Loucy (cell line): ENCODE results near the gene SIL1.

ENCODE experiments used
- H2AFZ ChIP-seq: fragments of 200-600 bp; sonication (generic); 2 replicates; pipeline ENCODE4 v1.6.0; 2016; ENCODE audit warnings: antibody characterized with exemption, mild to moderate bottlenecking, low read length, moderate library complexity
- H3F3A ChIP-seq: fragments of 200-600 bp; 2 replicates; pipeline ENCODE4 v1.6.0; 2016; ENCODE audit warnings: antibody characterized with exemption, low read depth, mild to moderate bottlenecking
- H3K27me3 ChIP-seq: fragments of 200-600 bp; sonication (generic); 2 replicates; pipeline ENCODE4 v1.6.1; 2014; ENCODE audit warnings: low read length, mild to moderate bottlenecking; ENCODE audit not compliant: insufficient read depth, poor library complexity, severe bottlenecking
- H3K36me3 ChIP-seq: fragments of 200-600 bp; sonication (generic); 2 replicates; pipeline ENCODE4 v1.6.1; 2016; ENCODE audit warnings: low read length; ENCODE audit not compliant: insufficient read depth
- H3K4me1 ChIP-seq: fragments of 200-600 bp; sonication (generic); 2 replicates; pipeline ENCODE4 v1.5.1; 2014; ENCODE audit warnings: low read length, mild to moderate bottlenecking; ENCODE audit not compliant: insufficient read depth, poor library complexity, severe bottlenecking
- H3K4me2 ChIP-seq: fragments of 200-600 bp; sonication (generic); 2 replicates; pipeline ENCODE4 v1.6.0; 2014; ENCODE audit warnings: antibody characterized with exemption, low read length, low read depth, mild to moderate bottlenecking; ENCODE audit not compliant: poor library complexity, severe bottlenecking
- H3K4me3 ChIP-seq: fragments of 200-600 bp; sonication (generic); 2 replicates; pipeline ENCODE4 v1.5.1; 2014; ENCODE audit warnings: low read length, mild to moderate bottlenecking, mixed read lengths; ENCODE audit not compliant: poor library complexity, severe bottlenecking
- H3K79me2 ChIP-seq: fragments of 200-600 bp; sonication (generic); 2 replicates; pipeline ENCODE4 v1.6.1; 2014; ENCODE audit warnings: low read length; ENCODE audit not compliant: insufficient read depth
- H3K9ac ChIP-seq: fragments of 200-600 bp; sonication (generic); 2 replicates; pipeline ENCODE4 v1.6.0; 2014; ENCODE audit warnings: mild to moderate bottlenecking, low read depth, low read length, moderate library complexity; ENCODE audit not compliant: poor library complexity, severe bottlenecking
- H3K9me2 ChIP-seq: fragments of 200-600 bp; sonication (generic); replicated peaks from 2 replicates; pipeline ENCODE4 v1.6.1; 2016; ENCODE audit warnings: low read depth, low read length, mixed read lengths
- H3K9me3 ChIP-seq: fragments of 200-600 bp; sonication (generic); 2 replicates; pipeline ENCODE4 v1.6.1; 2014; ENCODE audit warnings: mild to moderate bottlenecking, antibody characterized with exemption, low read length, low read depth; ENCODE audit not compliant: insufficient read depth
- H4K20me1 ChIP-seq: fragments of 200-600 bp; sonication (generic); 2 replicates; pipeline ENCODE4 v1.6.0; 2014; ENCODE audit warnings: antibody characterized with exemption, low read length, mild to moderate bottlenecking; ENCODE audit not compliant: insufficient read depth, poor library complexity, severe bottlenecking
- CTCF ChIP-seq: fragments of 200-600 bp; sonication (generic); conservative IDR thresholded peaks from 2 replicates; pipeline ENCODE4 v1.5.1; 2014; ENCODE audit warnings: mild to moderate bottlenecking, antibody characterized with exemption, low read length
- EZH2phosphoT487 ChIP-seq: fragments of 200-600 bp; IDR thresholded peaks from 2 replicates; pipeline ENCODE4 v1.6.1; 2018; ENCODE audit warnings: antibody characterized with exemption, mild to moderate bottlenecking, moderate library complexity, borderline replicate concordance

The SIL1 gene

GRCh38 chr5:138913773-138914172 is 284.4 kb downstream of the SIL1 start:
- H3K4me2 ChIP-seq = no peak overlapping the region
- no peaks in the 10 kb centered on the region for H3K9me2 ChIP-seq
- TF ChIP-seq CTCF (no peak), EZH2phosphoT487 (no peak)
- H3K27me3 ChIP-seq = no peaks in the 10 kb centered on the region
- peaks cover 10% of the 10 kb centered on the region for H3K4me1 ChIP-seq
- H3K4me3 ChIP-seq = no peak overlapping the region
- peaks cover 13% of the 10 kb centered on the region; the same call in 1 of the 2 replicates for H3K9me3 ChIP-seq
- no peak overlapping the region for H2AFZ ChIP-seq
- H4K20me1 ChIP-seq = no peaks in the 10 kb centered on the region
- H3K79me2 ChIP-seq = no peaks in the 10 kb centered on the region
- H3K36me3 ChIP-seq = peaks cover 8% of the 10 kb centered on the region; the same call in 1 of the 2 replicates
- no peak overlapping the region for H3K9ac ChIP-seq
- no peaks in the 10 kb centered on the region for H3F3A ChIP-seq

- no peaks in the 10 kb centered on the region for H4K20me1 ChIP-seq
- peaks cover 8% of the 10 kb centered on the region; the same call in 1 of the 2 replicates for H3K36me3 ChIP-seq
Measured at GRCh38 chr5:138912093-138912492, 286.1 kb downstream of the SIL1 start.

GRCh38 chr5:138911441-138911840 is 286.7 kb downstream of the SIL1 start:
- Histone ChIP-seq H3K4me3 (no peak overlapping the region), H3K79me2 (no peaks in the 10 kb centered on the region), H4K20me1 (no peaks in the 10 kb centered on the region), H3K4me2 (no peak overlapping the region), H3K9me2 (no peaks in the 10 kb centered on the region), H3K36me3 (peaks cover 8% of the 10 kb centered on the region; the same call in 1 of the 2 replicates), H3F3A (no peaks in the 10 kb centered on the region), H2AFZ (no peak overlapping the region), H3K9ac (no peak overlapping the region), H3K9me3 (peaks cover 13% of the 10 kb centered on the region; the same call in 1 of the 2 replicates), H3K27me3 (no peaks in the 10 kb centered on the region), H3K4me1 (peaks cover 7% of the 10 kb centered on the region)
- TF ChIP-seq EZH2phosphoT487 (no peak), CTCF (no peak)

More at GRCh38 chr5:138912093-138912492, 286.1 kb downstream of the SIL1 start:
- H3K9me2 ChIP-seq = no peaks in the 10 kb centered on the region
- no peak overlapping the region for H3K9ac ChIP-seq
- H3F3A ChIP-seq = no peaks in the 10 kb centered on the region
- no peaks in the 10 kb centered on the region for H3K27me3 ChIP-seq
- no peak overlapping the region for H3K4me2 ChIP-seq
- H3K9me3 ChIP-seq = peaks cover 13% of the 10 kb centered on the region; the same call in 1 of the 2 replicates
- H2AFZ ChIP-seq = no peak overlapping the region
- no peak for TF ChIP-seq CTCF
- no peak for TF ChIP-seq EZH2phosphoT487
- H3K4me1 ChIP-seq = peaks cover 7% of the 10 kb centered on the region
- no peak overlapping the region for H3K4me3 ChIP-seq
- no peaks in the 10 kb centered on the region for H3K79me2 ChIP-seq
